GM18861 (cell line): ENCODE data around the gene TAS2R42.

Source experiments
- ATAC-seq: cut with Tn5 transposase; IDR thresholded peaks from one replicate; pipeline ENCODE4 v1.9.1; 2021; ENCODE audit not compliant: unreplicated experiment

TAS2R42 gene

DNA sequence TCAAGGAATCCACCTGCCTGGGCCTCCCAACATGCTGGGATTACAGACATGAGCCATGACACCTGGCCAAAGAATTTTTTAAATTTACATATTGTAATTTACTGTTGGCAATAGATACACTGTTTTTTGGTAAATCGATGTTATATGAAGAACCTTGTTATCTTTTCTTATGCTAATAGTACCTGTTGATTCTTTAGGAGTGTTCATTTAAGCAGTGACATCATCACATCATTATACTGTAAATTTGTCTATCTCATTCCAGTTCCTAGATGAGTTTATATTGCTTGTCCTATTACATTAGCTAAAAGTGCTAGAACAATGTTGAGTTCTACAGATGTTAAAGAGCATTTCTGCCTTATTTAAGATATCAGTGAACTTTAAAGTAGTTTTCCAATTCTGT, 39.3 kb downstream of the TAS2R42 start:
- ATAC-seq = no peak

DNA sequence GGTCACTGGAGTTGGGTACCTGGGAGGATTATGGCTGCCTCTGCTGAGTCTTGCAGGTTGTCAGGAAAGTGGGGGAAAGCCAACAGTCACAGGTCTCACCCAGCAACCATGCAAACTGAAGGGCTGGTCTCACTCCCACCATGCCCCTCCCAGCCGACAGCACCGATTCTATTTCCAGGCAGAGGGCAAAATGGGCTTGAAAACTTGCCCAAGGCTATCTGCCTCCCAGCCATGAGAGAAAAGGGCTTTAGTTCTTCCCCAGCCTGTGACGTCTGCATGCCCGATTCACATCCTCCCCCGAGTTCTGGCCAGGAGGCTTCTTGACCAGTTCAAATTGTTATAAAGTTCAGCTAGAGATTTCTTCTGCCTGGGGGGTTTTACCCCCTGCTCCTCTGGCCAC, 42.4 kb downstream of the TAS2R42 start:
- ATAC-seq = no peak

DNA sequence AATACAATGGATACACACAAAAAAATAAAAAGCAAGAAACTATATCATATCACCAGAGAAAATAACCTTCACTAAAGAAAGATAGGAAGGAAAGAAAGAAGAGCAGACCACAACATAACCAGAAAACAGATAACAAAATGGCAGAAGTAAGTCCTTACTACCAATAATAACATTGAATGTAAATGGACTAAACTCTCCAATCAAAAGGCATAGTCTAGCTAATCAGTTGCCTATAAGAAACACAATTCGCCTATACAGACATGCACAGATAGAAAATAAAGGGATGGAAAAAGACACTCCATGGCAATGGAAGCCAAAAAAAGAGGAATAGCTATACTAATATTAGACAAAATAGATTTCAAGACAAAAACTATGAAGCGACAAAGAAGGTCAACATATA, 43.4 kb downstream of the TAS2R42 start:
- ATAC-seq = no peak

DNA sequence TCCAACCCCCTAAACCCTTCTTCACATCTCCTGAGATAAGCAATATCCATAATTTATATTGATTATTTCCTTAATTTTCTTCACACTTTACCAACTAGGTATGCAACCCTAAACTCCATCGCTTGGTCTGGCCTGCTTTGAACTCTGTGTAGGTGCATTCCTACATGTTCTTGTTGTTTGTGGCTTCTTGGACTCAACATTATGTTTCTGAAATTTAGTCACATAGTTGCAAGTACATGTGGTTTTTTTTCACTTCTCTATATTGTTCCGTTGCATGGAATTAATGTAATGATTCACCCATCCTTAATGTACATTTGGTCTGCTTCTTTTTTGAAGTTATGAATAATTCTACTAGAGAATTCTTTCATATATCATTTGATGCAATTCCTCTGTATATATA, 50.7 kb downstream of the TAS2R42 start:
- no peak for ATAC-seq
